K562 (cell line): ENCODE measurements around the gene ZEB2.

Experiments used
- ATF2 ChIP-seq: sonication (generic); formaldehyde crosslinking; IDR thresholded peaks from 2 replicates; pipeline ENCODE4 v1.8.1; 2022; ENCODE audit warnings: missing genetic modification reagents
- ELF1 ChIP-seq: fragments of 200-800 bp; sonication (Bioruptor generic); IDR thresholded peaks from 2 replicates; pipeline ENCODE4 v1.6.1; 2016; ENCODE audit warnings: missing genetic modification characterization, missing compliant biosample characterization
- PATZ1 ChIP-seq: fragments of 250-450 bp; sonication (Bioruptor Pico); IDR thresholded peaks from 2 replicates; pipeline ENCODE4 v1.5.0; 2020; ENCODE audit warnings: mild to moderate bottlenecking, borderline replicate concordance
- RAD21 ChIP-seq, 2 experiments: fragments of 250-450 bp in 1 of 2; fragments of 450-650 bp in 1 of 2; sonication (Bioruptor Pico) in 1 of 2; formaldehyde crosslinking in 1 of 2; IDR thresholded peaks in 1 of 2; conservative IDR thresholded peaks in 1 of 2; 2 replicates each; pipeline versions ENCODE4 v1.4.0 to v1.8.0; 2020 to 2022; ENCODE audit warnings: mild to moderate bottlenecking in 2 of 2, moderate library complexity in 1 of 2
- USF2 ChIP-seq: sonication (generic); formaldehyde crosslinking; IDR thresholded peaks from 2 replicates; pipeline ENCODE4 v1.5.0; 2020; ENCODE audit warnings: missing genetic modification reagents

- TF ChIP-seq RAD21 (CRISPR knock-in tag; conservative IDR thresholded peaks at IDR 0.05 in 1 of 2, IDR thresholded peaks at IDR 0.05 in 1 of 2), result no peak
- no peak for TF ChIP-seq ATF2 (CRISPR knock-in tag)
- no peak for TF ChIP-seq ELF1 (tag)
- TF ChIP-seq PATZ1 (CRISPR knock-in tag), result no peak
- TF ChIP-seq USF2 (CRISPR knock-in tag), result no peak
Observed at GRCh38 chr2:144452989-144453336, 67.0 kb downstream of the ZEB2 start.
